Measurements from ENCODE around the gene STK33. TPM values are rescaled to one million over a fixed set of nuclear protein-coding genes. Genes with fewer than 3 reads are reported as not detected.

STK33 gene
- total and polyA plus RNA-seq, 2 of the 13 experiments (the other 11 are each of a cell fraction or from before 2014, with no cell fraction given) = 2.7 to 12.6 TPM

DNA sequence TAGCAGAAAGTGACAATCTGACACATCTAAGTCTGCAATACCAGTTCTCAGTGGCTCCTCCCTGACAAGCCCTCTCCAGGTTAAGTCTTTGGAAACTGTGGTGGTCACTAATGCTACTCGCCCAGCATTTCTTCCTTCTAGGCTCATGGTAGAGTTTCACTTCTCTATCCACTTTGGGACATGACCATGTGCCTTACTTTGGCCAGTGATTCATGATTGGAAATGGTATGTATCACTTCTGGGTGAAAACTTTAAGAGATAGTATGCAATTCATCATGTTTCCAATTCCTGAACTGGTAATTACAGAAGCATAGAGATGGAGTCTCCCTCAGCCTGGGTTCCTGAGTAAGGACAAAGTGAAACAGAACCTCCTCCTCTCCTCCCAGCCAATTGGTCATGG, 178.8 kb downstream of the STK33 start:
- no peak for ATAC-seq
- TF ChIP-seq, protein P1, sequence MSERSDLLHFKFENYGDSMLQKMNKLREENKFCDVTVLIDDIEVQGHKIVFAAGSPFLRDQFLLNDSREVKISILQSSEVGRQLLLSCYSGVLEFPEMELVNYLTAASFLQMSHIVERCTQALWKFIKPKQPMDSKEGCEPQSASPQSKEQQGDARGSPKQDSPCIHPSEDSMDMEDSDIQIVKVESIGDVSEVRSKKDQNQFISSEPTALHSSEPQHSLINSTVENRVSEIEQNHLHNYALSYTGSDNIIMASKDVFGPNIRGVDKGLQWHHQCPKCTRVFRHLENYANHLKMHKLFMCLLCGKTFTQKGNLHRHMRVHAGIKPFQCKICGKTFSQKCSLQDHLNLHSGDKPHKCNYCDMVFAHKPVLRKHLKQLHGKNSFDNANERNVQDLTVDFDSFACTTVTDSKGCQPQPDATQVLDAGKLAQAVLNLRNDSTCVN (CRISPR knock-in tag; IDR thresholded peaks at IDR 0.05; ENCODE audit: borderline replicate concordance) = no peak
- TF ChIP-seq ZNF841 (CRISPR knock-in tag; IDR thresholded peaks at IDR 0.05; ENCODE audit: borderline replicate concordance) = no peak
- TF ChIP-seq, protein P2, sequence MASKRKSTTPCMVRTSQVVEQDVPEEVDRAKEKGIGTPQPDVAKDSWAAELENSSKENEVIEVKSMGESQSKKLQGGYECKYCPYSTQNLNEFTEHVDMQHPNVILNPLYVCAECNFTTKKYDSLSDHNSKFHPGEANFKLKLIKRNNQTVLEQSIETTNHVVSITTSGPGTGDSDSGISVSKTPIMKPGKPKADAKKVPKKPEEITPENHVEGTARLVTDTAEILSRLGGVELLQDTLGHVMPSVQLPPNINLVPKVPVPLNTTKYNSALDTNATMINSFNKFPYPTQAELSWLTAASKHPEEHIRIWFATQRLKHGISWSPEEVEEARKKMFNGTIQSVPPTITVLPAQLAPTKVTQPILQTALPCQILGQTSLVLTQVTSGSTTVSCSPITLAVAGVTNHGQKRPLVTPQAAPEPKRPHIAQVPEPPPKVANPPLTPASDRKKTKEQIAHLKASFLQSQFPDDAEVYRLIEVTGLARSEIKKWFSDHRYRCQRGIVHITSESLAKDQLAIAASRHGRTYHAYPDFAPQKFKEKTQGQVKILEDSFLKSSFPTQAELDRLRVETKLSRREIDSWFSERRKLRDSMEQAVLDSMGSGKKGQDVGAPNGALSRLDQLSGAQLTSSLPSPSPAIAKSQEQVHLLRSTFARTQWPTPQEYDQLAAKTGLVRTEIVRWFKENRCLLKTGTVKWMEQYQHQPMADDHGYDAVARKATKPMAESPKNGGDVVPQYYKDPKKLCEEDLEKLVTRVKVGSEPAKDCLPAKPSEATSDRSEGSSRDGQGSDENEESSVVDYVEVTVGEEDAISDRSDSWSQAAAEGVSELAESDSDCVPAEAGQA (IDR thresholded peaks at IDR 0.05; ENCODE audit: low read depth) = no peak
- TF ChIP-seq, protein P2 (CRISPR knock-in tag; IDR thresholded peaks at IDR 0.05; ENCODE audit: borderline replicate concordance) = no peak
- TF ChIP-seq CCDC6 (CRISPR knock-in tag; IDR thresholded peaks at IDR 0.05) = no peak
- no peak for TF ChIP-seq GLI4 (CRISPR knock-in tag; IDR thresholded peaks at IDR 0.05; ENCODE audit: borderline replicate concordance)
- no peak for TF ChIP-seq FOXK1 (CRISPR knock-in tag; IDR thresholded peaks at IDR 0.05; ENCODE audit: borderline replicate concordance, low read depth)
- TF ChIP-seq ZFP36L2 (CRISPR knock-in tag; IDR thresholded peaks at IDR 0.05) = no peak
- TF ChIP-seq, protein P3, sequence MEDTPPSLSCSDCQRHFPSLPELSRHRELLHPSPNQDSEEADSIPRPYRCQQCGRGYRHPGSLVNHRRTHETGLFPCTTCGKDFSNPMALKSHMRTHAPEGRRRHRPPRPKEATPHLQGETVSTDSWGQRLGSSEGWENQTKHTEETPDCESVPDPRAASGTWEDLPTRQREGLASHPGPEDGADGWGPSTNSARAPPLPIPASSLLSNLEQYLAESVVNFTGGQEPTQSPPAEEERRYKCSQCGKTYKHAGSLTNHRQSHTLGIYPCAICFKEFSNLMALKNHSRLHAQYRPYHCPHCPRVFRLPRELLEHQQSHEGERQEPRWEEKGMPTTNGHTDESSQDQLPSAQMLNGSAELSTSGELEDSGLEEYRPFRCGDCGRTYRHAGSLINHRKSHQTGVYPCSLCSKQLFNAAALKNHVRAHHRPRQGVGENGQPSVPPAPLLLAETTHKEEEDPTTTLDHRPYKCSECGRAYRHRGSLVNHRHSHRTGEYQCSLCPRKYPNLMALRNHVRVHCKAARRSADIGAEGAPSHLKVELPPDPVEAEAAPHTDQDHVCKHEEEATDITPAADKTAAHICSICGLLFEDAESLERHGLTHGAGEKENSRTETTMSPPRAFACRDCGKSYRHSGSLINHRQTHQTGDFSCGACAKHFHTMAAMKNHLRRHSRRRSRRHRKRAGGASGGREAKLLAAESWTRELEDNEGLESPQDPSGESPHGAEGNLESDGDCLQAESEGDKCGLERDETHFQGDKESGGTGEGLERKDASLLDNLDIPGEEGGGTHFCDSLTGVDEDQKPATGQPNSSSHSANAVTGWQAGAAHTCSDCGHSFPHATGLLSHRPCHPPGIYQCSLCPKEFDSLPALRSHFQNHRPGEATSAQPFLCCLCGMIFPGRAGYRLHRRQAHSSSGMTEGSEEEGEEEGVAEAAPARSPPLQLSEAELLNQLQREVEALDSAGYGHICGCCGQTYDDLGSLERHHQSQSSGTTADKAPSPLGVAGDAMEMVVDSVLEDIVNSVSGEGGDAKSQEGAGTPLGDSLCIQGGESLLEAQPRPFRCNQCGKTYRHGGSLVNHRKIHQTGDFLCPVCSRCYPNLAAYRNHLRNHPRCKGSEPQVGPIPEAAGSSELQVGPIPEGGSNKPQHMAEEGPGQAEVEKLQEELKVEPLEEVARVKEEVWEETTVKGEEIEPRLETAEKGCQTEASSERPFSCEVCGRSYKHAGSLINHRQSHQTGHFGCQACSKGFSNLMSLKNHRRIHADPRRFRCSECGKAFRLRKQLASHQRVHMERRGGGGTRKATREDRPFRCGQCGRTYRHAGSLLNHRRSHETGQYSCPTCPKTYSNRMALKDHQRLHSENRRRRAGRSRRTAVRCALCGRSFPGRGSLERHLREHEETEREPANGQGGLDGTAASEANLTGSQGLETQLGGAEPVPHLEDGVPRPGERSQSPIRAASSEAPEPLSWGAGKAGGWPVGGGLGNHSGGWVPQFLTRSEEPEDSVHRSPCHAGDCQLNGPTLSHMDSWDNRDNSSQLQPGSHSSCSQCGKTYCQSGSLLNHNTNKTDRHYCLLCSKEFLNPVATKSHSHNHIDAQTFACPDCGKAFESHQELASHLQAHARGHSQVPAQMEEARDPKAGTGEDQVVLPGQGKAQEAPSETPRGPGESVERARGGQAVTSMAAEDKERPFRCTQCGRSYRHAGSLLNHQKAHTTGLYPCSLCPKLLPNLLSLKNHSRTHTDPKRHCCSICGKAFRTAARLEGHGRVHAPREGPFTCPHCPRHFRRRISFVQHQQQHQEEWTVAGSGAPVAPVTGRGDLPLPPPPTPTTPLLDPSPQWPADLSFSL (CRISPR knock-in tag; IDR thresholded peaks at IDR 0.05) = no peak
- H3K27me3 ChIP-seq (ENCODE audit: control insufficient read depth in 1 of 2, insufficient read depth in 2 of 2, low read length in 2 of 2) = no peaks in the 10 kb centered on the region
- no peaks in the 10 kb centered on the region for H3K36me3 ChIP-seq (replicated peaks in 1 of 2; ENCODE audit: control insufficient read depth in 1 of 2, insufficient read depth in 2 of 2, low read length in 2 of 2)
- no peak for DNase-seq (ENCODE audit: low spot score)
- POLR2A ChIA-PET = no interaction called here
- H3K4me1 ChIP-seq (ENCODE audit: insufficient read depth, low read length) = no peaks in the 10 kb centered on the region
- H3K4me3 ChIP-seq (replicated peaks in 1 of 3; ENCODE audit: insufficient read depth in 1 of 3, low read depth in 2 of 3, low read length in 3 of 3) = no peak overlapping the region
- no peak overlapping the region for H2AFZ ChIP-seq (ENCODE audit: low read length)
- no peaks in the 10 kb centered on the region for H3K9me3 ChIP-seq (ENCODE audit: low read length)
- FAIRE-seq = no peak
- H3K79me2 ChIP-seq (ENCODE audit: insufficient read depth, low read length) = no peaks in the 10 kb centered on the region
- H3K27ac ChIP-seq (ENCODE audit: extremely low read length, insufficient read depth, low read length) = no peak overlapping the region
- no peak overlapping the region for H3K9ac ChIP-seq (ENCODE audit: insufficient read depth, low read depth, low read length)
- in situ Hi-C loops (cut with HindIII; ENCODE audit: extremely low pct_ligation_motif_present, low pct_unique_long_range_greater_than_20kb) = no loop called here
- 33% methylated on average over 1 of the region's 1 CpG for WGBS (ENCODE audit: low lambda C conversion rate)
- CTCF ChIA-PET (ENCODE audit: low intra/inter-chr PET ratio, low total read pairs) = no interaction called here
- H3K4me2 ChIP-seq (ENCODE audit: low read depth, low read length) = no peak overlapping the region
- no peaks in the 10 kb centered on the region for H4K20me1 ChIP-seq (ENCODE audit: insufficient read depth, low read length)
- intact Hi-C loops (cut with micrococcal nuclease; ENCODE audit: unreplicated experiment) = no loop called here
- BruUV-seq (replicated peaks) = no TSS peak
